Thoracic aorta (tissue), 2 donors: ENCODE data around the gene BET1L. TPM values are rescaled to one million over a fixed set of nuclear protein-coding genes. Genes with fewer than 3 reads are reported as not detected.
"Not testable (repeated sequence)": the region's sequence is repeated elsewhere in the genome, so short reads cannot be mapped to it uniquely, and the experiment has no call there.

Experiments used
- ATAC-seq: fragments of 150-250 bp; one replicate; pipeline ENCODE4 v1.8.0; 2017; ENCODE audit warnings: low read depth; ENCODE audit not compliant: insufficient number of reproducible peaks, low FRiP score
- DNase-seq: peaks from one replicate; pipeline ENCODE4 v3.0.0-alpha.2; 2020; ENCODE audit warnings: low spot score
- H3K27ac ChIP-seq, 2 donors: fragments of 200-600 bp; sonication (generic); 1 replicate in 1 of 2; 2 replicates in 1 of 2; pipeline ENCODE4 v1.5.1; 2016; ENCODE audit warnings: mild to moderate bottlenecking in 2 of 2, moderate library complexity in 2 of 2
- H3K27me3 ChIP-seq: fragments of 200-600 bp; sonication (generic); replicated peaks from 2 replicates; pipeline ENCODE4 v1.6.0; 2016; ENCODE audit warnings: mild to moderate bottlenecking; ENCODE audit not compliant: insufficient read depth
- H3K36me3 ChIP-seq: fragments of 200-600 bp; sonication (generic); one replicate; pipeline ENCODE4 v1.5.1; 2016
- H3K4me1 ChIP-seq, 2 donors: fragments of 200-600 bp; sonication (generic); 1 replicate in 1 of 2; 2 replicates in 1 of 2; pipeline versions ENCODE4 v1.5.1 to v1.6.0; 2016; ENCODE audit warnings: low read depth in 2 of 2, mild to moderate bottlenecking in 1 of 2; ENCODE audit not compliant: control insufficient read depth in 1 of 2
- H3K4me3 ChIP-seq: fragments of 200-600 bp; sonication (generic); 2 replicates; pipeline ENCODE4 v1.5.1; 2016; ENCODE audit warnings: mild to moderate bottlenecking
- H3K9me3 ChIP-seq: fragments of 200-600 bp; sonication (generic); 2 replicates; pipeline ENCODE4 v1.5.1; 2016
- CTCF ChIP-seq: fragments of 200-600 bp; sonication (generic); IDR thresholded peaks from one replicate; pipeline ENCODE4 v1.5.1; 2019; ENCODE audit warnings: antibody characterized with exemption
- total RNA-seq, 2 donors: library from RNA; depleted of rRNA; stranded (reverse); fragments of >200 nt; gene quantifications; one replicate each; pipeline versions ENCODE4 v1.1.0 to v1.2.3, GENCODE V29; 2016

Gene BET1L
- total RNA-seq, 2 donors from 2014 or later = 38.7 to 42.7 TPM

GRCh38 chr11:244376-244775 is 37.2 kb upstream of the BET1L start:
- no peaks in the 10 kb centered on the region for H3K27me3 ChIP-seq
- no peaks in the 10 kb centered on the region for H3K9me3 ChIP-seq
- no peak overlapping the region for H3K4me3 ChIP-seq
- H3K4me1 ChIP-seq = peaks cover 0 to 4% of the 10 kb centered on the region in 2 donors
- TF ChIP-seq CTCF = no peak
- DNase-seq (no peak), ATAC-seq (no peak)
- no peak overlapping the region for H3K27ac ChIP-seq
- peaks cover 54% of the 10 kb centered on the region for H3K36me3 ChIP-seq

GRCh38 chr11:241634-242033 is 34.4 kb upstream of the BET1L start:
- Histone ChIP-seq H3K27ac (no peak overlapping the region), H3K4me3 (no peak overlapping the region), H3K9me3 (no peaks in the 10 kb centered on the region), H3K36me3 (peaks cover 31% of the 10 kb centered on the region), H3K27me3 (no peaks in the 10 kb centered on the region), H3K4me1 (peaks cover 14 to 18% of the 10 kb centered on the region in 2 donors)
- TF ChIP-seq CTCF = no peak
- DNase-seq = no peak
- no peak for ATAC-seq

GRCh38 chr11:240315-240714 is 33.1 kb upstream of the BET1L start:
- DNase-seq (no peak), ATAC-seq (no peak)
- Histone ChIP-seq H3K4me1 (peaks cover 16 to 23% of the 10 kb centered on the region in 2 donors), H3K36me3 (peaks cover 25% of the 10 kb centered on the region), H3K9me3 (no peaks in the 10 kb centered on the region), H3K27me3 (no peaks in the 10 kb centered on the region), H3K4me3 (no peak overlapping the region), H3K27ac (no peak overlapping the region)
- TF ChIP-seq CTCF = no peak

- not testable (repeated sequence) for H3K27ac ChIP-seq, H3K4me3 ChIP-seq, H3K9me3 ChIP-seq, DNase-seq, H3K27me3 ChIP-seq, ATAC-seq
- H3K36me3 ChIP-seq = peaks cover 16% of the 10 kb centered on the region
- H3K4me1 ChIP-seq = peaks cover 20 to 27% of the 10 kb centered on the region in 2 donors
These were observed 31.1 kb upstream of the BET1L start for GRCh38 chr11:238346-238745.

GRCh38 chr11:236774-237767 is 29.9 kb upstream of the BET1L start, which contains the start of gene PSMD13:
Gene PSMD13, plus strand, starts transcription at chr11:236976. Its CDS starts 74 bp downstream, at chr11:237050.
- Histone ChIP-seq H3K36me3 (peaks cover 8% of the 10 kb centered on the region), H3K27me3 (no peaks in the 10 kb centered on the region), H3K9me3 (no peaks in the 10 kb centered on the region), H3K4me1 (peaks cover 20 to 27% of the 10 kb centered on the region in 2 donors), H3K27ac (peak within 1 kb of the TSS; percentile 95 to 97), H3K4me3 (peak within 1 kb of the TSS; percentile 100)
- TF ChIP-seq CTCF = peak; percentile 21
- ATAC-seq = peak; percentile 87
- peak; percentile 47 for DNase-seq
